K562 (cell line): ENCODE data around the gene TRABD. TPM values are rescaled to one million over a fixed set of nuclear protein-coding genes. Genes with fewer than 3 reads are reported as not detected.

ENCODE experiments used
- ESRRB ChIP-seq: fragments of 250-450 bp; sonication (Bioruptor Pico); IDR thresholded peaks from 2 replicates; pipeline ENCODE4 v1.5.0; 2020; ENCODE audit warnings: mild to moderate bottlenecking, moderate library complexity, borderline replicate concordance
- GABPA ChIP-seq: fragments of 200-800 bp; sonication (Bioruptor generic); conservative IDR thresholded peaks from 2 replicates; pipeline ENCODE4 v1.6.1; 2016; ENCODE audit warnings: low read depth, missing genetic modification characterization, missing compliant biosample characterization
- POLR2A ChIP-seq: fragments of 450-650 bp; conservative IDR thresholded peaks from 2 replicates; pipeline ENCODE4 v1.6.1; 2016
- POLR2AphosphoS2 ChIP-seq: IDR thresholded peaks from 2 replicates; pipeline ENCODE4 v1.6.1; 2012; ENCODE audit warnings: low read length, improper control_type of control experiment
- PPARD ChIP-seq: fragments of 250-450 bp; sonication (Bioruptor Pico); IDR thresholded peaks from 2 replicates; pipeline ENCODE4 v1.8.0; 2022; ENCODE audit warnings: inconsistent platforms, mild to moderate bottlenecking, moderate library complexity
- TAF15 ChIP-seq: fragments of 200-400 bp; formaldehyde crosslinking; IDR thresholded peaks from 2 replicates; pipeline ENCODE4 v1.6.1; 2017; ENCODE audit warnings: mild to moderate bottlenecking, low read depth, low read length, moderate library complexity
- ZEB2 ChIP-seq: fragments of 450-650 bp; IDR thresholded peaks from 2 replicates; pipeline ENCODE4 v1.6.1; 2016
- ZNF184 ChIP-seq: sonication (generic); formaldehyde crosslinking; IDR thresholded peaks from 2 replicates; pipeline ENCODE4 v1.5.0; 2020; ENCODE audit warnings: missing genetic modification reagents
- ZNF407 ChIP-seq: fragments of 450-650 bp; IDR thresholded peaks from 2 replicates; pipeline ENCODE4 v1.6.1; 2016; ENCODE audit warnings: low read depth
- polyA plus RNA-seq, 8 experiments: library from polyadenylated mRNA; depleted of rRNA in 4 of 8; stranded (reverse) in 5 of 8; unstranded in 3 of 8; fragments of >200 nt; fragmentation: Nextera tagmentation in 2 of 8; fragmentation: Illumina TruSeq in 1 of 8; extraction: Ambion mirVana in 2 of 8; extraction: Trizol in 1 of 8; gene quantifications; 2 replicates each; pipeline versions ENCODE4 v1.2.1 to v1.2.3, GENCODE V29; 2011 to 2014; ENCODE audit warnings: inconsistent platforms in 1 of 8, missing spikeins in 1 of 8
- total RNA-seq, 7 experiments: library from RNA; depleted of rRNA in 6 of 7; stranded (reverse); fragments of >200 nt in 6 of 7; fragmentation: Illumina TruSeq in 2 of 7; extraction: Trizol in 2 of 7; gene quantifications; 2 replicates each; pipeline versions ENCODE4 v1.2.1 to v1.2.3, GENCODE V29; 2011 to 2021; ENCODE audit warnings: low replicate concordance in 1 of 7
- TF ChIP-seq, protein P1 (sequence below): fragments of 450-650 bp; IDR thresholded peaks from 2 replicates; pipeline ENCODE4 v1.7.0; 2016; ENCODE audit warnings: borderline replicate concordance
- TF ChIP-seq, protein P2 (sequence below): fragments of 250-450 bp; sonication (Bioruptor Pico); IDR thresholded peaks from 2 replicates; pipeline ENCODE4 v1.4.0; 2020

TRABD gene
- total and polyA plus RNA-seq, 9 of the 15 experiments (the other 6 are each of a cell fraction or from before 2014, with no cell fraction given) = 0.08 to 62.9 (median 14.0) TPM

- TF ChIP-seq ZNF407 (no peak), ZNF184 (CRISPR knock-in tag) (no peak), GABPA (tag) (peak; percentile 98), TAF15 (no peak), POLR2AphosphoS2 (peak; percentile 97), PPARD (CRISPR knock-in tag) (no peak), ESRRB (no peak), POLR2A (peak; percentile 83), ZEB2 (no peak)
- TF ChIP-seq, protein P1, sequence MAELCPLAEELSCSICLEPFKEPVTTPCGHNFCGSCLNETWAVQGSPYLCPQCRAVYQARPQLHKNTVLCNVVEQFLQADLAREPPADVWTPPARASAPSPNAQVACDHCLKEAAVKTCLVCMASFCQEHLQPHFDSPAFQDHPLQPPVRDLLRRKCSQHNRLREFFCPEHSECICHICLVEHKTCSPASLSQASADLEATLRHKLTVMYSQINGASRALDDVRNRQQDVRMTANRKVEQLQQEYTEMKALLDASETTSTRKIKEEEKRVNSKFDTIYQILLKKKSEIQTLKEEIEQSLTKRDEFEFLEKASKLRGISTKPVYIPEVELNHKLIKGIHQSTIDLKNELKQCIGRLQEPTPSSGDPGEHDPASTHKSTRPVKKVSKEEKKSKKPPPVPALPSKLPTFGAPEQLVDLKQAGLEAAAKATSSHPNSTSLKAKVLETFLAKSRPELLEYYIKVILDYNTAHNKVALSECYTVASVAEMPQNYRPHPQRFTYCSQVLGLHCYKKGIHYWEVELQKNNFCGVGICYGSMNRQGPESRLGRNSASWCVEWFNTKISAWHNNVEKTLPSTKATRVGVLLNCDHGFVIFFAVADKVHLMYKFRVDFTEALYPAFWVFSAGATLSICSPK = no peak
- TF ChIP-seq, protein P2, sequence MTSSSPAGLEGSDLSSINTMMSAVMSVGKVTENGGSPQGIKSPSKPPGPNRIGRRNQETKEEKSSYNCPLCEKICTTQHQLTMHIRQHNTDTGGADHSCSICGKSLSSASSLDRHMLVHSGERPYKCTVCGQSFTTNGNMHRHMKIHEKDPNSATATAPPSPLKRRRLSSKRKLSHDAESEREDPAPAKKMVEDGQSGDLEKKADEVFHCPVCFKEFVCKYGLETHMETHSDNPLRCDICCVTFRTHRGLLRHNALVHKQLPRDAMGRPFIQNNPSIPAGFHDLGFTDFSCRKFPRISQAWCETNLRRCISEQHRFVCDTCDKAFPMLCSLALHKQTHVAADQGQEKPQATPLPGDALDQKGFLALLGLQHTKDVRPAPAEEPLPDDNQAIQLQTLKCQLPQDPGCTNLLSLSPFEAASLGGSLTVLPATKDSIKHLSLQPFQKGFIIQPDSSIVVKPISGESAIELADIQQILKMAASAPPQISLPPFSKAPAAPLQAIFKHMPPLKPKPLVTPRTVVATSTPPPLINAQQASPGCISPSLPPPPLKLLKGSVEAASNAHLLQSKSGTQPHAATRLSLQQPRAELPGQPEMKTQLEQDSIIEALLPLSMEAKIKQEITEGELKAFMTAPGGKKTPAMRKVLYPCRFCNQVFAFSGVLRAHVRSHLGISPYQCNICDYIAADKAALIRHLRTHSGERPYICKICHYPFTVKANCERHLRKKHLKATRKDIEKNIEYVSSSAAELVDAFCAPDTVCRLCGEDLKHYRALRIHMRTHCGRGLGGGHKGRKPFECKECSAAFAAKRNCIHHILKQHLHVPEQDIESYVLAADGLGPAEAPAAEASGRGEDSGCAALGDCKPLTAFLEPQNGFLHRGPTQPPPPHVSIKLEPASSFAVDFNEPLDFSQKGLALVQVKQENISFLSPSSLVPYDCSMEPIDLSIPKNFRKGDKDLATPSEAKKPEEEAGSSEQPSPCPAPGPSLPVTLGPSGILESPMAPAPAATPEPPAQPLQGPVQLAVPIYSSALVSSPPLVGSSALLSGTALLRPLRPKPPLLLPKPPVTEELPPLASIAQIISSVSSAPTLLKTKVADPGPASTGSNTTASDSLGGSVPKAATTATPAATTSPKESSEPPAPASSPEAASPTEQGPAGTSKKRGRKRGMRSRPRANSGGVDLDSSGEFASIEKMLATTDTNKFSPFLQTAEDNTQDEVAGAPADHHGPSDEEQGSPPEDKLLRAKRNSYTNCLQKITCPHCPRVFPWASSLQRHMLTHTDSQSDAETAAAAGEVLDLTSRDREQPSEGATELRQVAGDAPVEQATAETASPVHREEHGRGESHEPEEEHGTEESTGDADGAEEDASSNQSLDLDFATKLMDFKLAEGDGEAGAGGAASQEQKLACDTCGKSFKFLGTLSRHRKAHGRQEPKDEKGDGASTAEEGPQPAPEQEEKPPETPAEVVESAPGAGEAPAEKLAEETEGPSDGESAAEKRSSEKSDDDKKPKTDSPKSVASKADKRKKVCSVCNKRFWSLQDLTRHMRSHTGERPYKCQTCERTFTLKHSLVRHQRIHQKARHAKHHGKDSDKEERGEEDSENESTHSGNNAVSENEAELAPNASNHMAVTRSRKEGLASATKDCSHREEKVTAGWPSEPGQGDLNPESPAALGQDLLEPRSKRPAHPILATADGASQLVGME (CRISPR knock-in tag) = no peak
These were observed 58.9 kb downstream of the TRABD start, which contains the start of gene TUBGCP6 (continued) for GRCh38 chr22:50244420-50245213.
